Dedifferentiated amniotic fluid mesenchymal stem cell (primary cell): ENCODE measurements around the gene SPDL1.

Experiments
- DNase-seq: peaks from one replicate; pipeline ENCODE4 v3.0.0-alpha.2; 2016; ENCODE audit errors: extremely low spot score

Gene SPDL1

DNA sequence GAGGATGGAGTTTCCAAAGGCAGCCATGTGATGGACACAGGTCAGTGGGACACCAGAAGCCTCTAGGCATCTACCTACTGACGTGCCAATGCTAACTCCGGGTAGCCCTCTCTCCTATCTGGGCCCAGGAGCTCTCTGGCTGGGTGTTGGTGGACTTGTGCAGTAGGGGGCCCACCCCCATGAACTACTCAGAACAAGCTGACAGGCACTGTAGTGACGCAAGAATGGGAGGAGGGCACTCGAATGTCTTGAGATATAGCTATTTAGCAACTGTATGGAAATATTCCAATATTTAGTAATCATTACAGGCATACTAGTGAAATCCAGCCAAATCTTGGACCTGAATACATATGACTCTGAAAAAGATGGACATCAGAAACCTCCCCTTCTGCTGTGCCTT, 47.8 kb downstream of the SPDL1 start:
- DNase-seq, result no peak

DNA sequence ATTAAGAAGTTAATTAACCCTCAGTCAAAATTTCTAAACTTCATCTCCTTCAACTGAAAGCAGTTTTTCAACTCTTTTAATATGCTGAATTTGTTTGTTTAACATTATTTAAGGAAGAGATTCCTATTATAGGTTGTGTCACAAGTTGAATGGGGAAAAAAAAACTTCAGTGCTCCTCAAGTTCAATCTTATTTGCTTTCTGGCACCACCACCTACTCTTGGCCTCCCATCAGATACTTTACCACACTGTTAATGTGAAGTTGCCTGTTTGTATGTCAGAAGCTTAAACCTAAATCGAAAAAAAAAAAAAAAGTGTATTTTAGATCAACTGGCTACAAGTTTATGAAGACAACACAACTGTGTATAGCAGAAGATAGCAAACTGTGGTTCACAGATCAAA, 49.4 kb downstream of the SPDL1 start:
- no peak for DNase-seq

DNA sequence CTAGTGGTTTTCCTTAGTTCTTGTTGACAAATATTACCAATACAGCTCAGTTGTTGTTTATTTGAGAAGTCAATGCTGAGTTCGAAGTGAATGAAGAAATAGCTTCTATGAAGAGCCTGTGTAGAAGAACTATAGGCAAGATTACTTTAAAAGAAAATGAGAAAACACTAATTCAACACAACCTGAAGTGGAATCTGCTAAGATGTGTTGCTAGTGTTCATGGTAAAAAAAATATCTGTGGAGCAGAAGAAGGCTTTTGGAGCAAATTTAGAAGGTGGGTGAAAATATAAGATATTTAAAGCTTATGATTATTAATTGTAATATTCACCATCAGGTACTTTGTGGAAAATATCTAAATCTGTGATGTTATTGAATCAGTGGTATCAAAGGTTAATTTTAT, 51.0 kb downstream of the SPDL1 start:
- no peak for DNase-seq

DNA sequence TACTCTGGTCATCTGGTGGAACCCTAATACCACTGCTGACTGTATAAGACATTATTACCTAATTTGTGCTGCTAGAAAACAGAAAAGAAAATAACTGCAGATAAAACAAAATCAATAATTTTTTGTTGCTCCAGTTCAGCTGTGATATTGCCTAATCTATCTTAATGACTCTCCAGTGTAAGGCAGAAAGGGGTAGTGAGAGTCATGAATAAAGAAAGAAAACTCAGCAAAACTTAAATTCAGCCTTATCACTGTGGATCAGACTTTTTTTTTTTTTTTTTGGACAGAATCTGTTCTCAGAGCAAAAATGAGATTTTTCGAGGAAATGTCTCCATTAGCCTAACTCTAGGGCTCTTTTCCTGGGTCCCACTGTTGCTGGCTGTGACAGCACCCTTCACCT, 52.4 kb downstream of the SPDL1 start:
- no peak for DNase-seq

DNA sequence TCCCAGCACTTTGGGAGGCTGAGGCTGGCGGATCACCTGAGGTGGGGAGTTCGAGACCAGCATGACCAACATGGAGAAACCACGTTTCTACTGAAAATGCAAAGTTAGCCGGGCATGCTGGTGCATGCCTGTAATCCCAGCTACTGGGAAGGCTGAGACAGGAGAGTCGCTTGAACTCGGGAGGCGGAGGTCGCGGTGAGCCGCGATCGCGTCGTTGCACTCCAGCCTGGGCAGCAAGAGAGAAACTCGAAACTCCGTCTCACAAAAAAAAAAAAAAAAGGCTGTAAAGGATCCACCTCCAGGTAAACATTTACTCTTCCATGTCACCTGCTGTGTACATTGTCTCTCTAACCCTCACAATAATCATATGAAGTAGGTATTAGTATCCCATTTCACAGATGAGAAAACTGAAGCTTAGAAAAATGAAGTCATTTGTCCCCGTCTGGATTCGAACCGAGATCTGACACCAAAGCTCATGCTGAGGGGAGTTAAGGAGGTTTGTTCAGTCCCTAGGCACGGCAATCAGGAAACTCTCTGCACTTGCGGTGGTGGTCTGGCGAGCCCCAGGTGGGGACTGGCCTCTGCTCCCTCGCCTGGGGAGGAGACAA, 53.0 kb downstream of the SPDL1 start:
- no peak for DNase-seq

DNA sequence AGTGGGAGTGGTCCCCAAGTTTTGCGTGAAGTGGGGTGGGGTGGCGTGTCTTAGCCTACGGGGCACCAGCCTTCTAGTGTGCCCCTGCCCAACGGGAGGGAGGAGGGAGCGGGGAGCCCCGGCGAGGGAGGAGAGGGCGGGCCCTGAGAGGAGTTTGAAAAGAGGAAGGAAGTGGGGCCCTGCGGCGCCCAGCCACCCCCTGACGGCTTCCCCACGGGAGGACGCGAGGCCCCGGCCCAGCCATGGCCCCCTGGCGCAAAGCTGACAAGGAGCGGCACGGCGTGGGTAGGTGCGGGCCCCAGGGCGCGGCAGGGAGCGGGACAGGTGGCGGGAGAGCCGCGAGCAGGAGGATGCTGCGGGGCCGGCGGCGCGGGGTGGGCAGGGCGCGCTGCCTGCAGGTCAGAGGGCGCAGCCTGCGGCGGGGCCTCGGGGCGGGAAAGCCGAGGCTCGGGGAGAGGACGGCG, 53.5 kb downstream of the SPDL1 start, which contains the start of gene DOCK2:
TSS of gene DOCK2 (plus strand) at position 191 of the 464 bp plus-strand sequence. CDS start at position 243, 52 bp downstream.
- DNase-seq, result no peak

DNA sequence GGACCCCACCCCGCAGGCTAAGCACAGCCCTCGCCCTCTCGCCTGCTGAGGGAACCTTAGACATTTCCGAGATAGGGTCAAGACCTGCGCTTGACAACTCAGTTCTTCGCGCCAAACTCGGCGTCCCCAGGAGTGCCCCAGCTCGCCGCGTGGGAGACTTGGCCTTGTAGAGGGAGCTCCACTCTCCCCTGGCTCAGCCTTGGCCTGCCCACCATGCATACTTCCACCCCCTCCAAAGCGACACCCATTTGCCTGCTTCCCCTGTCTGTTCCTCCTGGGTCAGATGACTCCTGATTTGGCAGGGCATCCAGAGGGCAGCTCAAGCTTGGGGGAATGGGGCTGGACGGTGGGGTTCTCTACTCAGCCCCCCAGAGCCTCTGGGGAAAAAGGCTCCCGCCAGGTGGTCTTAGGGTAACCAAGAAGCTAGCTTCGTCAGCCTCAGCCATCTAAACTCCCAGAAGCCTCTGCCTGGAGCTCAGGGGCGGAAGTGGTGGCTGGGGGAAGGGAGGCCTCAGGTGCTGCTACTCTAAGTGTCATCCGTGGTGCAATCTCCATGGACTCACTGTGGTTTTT, 54.1 kb downstream of the SPDL1 start:
- no peak for DNase-seq

DNA sequence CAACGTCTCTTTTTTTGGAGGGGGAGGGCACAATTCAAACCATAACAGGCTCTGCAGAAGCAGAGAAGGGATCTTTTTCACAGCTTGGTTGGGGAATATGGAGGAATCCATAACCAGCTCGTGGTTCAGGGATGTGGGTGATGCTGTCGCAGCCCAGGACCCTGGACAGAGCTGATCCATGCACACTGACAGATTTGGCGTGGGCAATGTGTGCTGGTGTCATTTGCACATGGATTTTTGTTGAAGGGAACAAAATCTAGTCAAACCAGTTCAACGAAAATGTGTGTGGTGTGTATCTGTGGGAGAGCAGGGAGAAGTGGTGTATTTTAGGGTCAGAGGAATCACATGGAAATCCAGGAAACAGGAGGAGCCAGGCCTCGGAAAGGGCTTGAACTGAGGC, 57.7 kb downstream of the SPDL1 start:
- no peak for DNase-seq

DNA sequence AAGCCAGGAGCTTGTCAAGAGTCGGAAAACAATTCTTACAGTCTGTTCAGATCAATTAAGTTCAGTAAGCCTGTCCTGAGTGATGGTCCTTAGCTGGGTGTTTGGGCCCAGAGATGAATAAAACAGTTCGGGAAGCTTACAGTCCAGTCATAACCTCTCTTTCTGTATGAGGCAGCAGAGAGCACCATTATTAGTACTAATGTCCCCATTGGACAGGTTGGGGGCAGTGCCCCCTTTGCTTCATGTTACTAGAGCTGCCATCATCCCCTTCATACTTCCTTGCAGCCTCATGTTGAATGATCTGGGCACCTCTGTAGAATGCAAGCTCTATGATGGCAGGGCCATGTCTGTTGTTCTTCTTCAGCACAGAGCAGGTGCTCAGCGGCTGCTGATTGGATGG, 63.3 kb downstream of the SPDL1 start:
- no peak for DNase-seq

DNA sequence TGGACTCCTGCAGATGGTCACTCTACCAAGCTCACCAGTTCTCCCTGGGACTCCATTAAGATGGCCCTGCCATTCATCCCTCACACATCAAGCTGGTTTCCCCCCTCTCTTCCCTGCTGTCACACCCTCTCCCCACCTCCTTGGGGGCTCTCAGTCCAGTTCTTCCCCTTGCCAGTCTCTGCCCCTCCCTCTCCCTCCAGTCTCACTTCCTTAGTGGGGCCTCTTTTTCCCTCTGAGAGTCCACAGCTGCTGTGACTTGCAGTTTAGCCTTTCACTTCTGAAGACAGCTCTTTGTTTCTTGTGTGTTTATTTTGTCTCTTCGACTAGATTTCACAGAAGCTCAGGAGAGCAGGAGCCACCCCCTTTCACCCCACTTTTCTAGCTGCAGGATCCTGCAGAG, 64.0 kb downstream of the SPDL1 start:
- no peak for DNase-seq

DNA sequence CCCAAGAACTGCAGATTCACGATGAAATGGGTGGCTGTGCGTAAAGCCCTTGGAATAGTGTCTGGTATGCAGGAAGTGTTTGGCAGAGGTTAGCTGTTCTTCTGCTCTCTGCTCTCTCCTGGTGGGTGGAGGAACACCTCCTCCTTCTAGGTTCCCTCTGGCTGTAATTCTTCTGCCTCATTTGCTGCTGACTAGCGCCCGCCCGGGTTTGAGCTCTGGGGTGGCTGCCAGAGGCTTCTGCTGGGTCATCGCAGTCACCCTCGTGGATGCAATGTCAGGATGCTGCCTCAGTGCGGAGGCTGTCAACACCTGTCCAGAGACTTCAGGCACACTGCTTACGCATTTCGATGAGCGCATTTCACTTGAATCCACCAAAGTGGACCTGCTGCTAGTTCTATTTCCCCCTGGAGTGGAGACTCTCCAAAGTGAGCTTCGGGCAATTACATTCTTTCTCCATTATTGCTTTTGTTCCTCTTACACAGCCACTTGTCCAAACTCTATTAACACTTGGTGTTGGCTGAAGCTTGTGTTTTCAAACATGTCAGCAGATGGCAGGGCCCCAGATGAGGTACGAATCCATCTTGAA, 65.2 kb downstream of the SPDL1 start:
- no peak for DNase-seq

DNA sequence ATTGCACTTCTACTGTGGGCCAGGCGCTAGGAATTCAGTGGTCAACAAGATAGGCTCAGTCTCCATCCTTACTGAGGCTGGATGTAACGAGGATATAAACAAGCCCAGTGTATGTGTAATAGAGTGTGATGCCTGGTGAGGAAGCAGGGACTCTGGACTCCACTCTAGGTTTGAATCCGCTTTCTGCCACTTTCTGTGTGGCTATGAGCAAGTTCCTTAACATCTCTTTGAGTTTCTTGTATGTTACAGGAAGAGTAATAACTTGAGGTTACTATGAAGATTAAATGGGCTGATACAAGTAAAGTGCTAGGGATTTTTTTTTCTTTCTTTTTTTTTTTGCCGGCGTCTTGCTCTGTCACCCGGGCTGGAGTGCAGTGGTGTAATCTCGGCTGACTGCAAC, 65.9 kb downstream of the SPDL1 start:
- no peak for DNase-seq

DNA sequence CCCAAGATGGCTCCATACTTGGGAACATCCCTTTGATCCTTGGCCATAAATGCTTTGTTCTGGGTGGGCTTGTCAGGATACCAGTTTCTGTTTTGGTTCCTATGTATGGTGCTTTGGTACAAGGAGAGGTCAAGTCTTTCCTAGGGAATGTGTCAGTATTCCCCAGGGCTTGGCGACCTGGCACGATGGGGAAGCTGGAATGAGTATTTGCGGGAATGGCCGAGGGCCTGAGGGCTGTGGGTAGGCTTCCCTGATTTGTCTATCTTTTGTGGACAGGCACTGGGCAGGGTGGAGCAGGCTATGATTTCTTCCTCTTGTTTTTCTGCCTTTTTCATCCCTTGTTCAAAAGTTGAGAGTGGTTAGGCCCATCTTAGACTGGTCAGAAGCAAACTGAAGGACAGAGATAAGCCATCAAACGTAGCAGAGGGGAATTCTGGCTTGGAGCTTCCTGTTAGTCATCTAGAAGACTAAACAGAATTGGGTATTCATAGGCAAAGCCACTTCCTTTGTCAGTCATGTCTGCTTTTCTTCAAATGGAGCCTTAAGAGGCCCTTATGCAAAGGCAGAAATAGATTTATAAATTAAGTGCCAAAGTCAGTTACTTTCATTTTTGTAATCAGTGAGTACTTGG, 67.2 kb downstream of the SPDL1 start:
- peak; percentile 28 for DNase-seq

DNA sequence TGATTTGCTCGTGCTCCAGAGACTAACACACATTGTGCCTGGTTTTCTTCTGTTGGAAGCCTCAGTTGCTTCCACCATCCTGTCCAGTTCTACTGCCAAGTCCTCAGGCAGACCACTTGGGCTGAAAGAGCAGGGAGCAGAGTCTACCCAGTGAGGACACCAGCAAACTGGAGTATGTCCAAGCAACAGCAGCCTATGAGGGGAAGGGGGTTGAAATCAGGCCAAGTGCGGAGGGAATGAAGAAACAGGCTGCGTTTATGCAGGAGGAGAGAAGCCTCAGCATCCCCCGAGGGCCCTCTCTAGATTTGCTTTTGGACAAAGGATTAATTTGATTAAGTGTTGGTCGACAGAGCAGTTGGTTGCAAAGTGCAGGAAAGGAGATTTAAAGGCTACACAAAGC, 68.0 kb downstream of the SPDL1 start:
- no peak for DNase-seq

DNA sequence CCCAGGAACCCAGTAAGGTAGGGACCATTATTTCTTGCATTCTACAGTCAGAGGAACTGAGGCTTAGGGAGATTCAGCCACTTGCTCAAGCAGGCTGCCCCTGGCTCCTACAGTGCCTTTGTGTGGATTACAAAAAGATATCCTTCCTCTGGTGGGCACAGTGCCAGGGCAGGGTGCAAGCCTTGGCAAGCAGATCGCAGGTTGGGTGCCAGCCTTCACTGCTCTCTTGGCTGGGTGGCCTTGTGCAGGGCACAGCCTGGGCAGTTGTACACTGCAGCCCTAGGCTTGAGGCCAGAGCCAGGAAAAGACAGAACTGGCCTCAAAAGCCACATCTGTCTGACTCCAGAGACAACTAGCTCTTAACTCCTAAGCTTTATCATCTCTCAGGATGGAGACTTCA, 68.5 kb downstream of the SPDL1 start:
- DNase-seq, result no peak

DNA sequence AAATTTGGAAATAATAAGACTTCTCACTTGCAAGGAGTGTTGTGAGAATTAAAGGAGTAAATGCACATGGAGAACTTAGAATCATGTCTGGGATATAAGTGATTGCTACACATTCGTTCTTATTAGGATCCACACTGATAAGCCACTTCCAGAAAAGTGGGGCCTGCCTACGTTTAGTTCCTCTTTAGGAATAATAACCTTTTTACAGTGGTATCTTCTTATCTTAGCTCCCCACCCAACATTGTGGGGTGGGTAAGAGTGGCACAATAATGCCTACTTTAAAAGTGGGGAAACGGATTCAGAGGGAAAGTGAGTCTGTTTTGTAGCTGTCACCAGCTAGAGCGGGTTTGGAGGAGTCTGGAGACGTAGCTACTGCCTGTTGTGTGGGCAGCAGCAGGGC, 69.5 kb downstream of the SPDL1 start:
- DNase-seq, result no peak
